ENCODE results near the gene TMPRSS11D. TPM values are rescaled to one million over a fixed set of nuclear protein-coding genes. Genes with fewer than 3 reads are reported as not detected.

Gene TMPRSS11D
- total and polyA plus RNA-seq, 2 donors (not counting 3 experiments of a cell fraction or from before 2014, with no cell fraction given): 0.03 TPM; not detected in 1

GRCh38 chr4:67931256-67931655 lies 47.5 kb upstream of the TMPRSS11D start:
- intact Hi-C loops (cut with micrococcal nuclease): no loop called here
- no peak overlapping the region for H2AFZ ChIP-seq (ENCODE audit: low read depth, low read length)
- H3K4me2 ChIP-seq (ENCODE audit: insufficient read depth, low read length): no peak overlapping the region
- no peak overlapping the region for H3K4me3 ChIP-seq (replicated peaks in 1 of 3; ENCODE audit: insufficient read depth in 1 of 3, low read depth in 1 of 3, low read length in 3 of 3)
- BruUV-seq (replicated peaks): no TSS peak
- FAIRE-seq (no peak), DNase-seq (ENCODE audit: low read depth, low spot score) (no peak)
- no peaks in the 10 kb centered on the region for H4K20me1 ChIP-seq (replicated peaks; ENCODE audit: control insufficient read depth, extremely low read depth, insufficient read depth, low read length)
- no peak overlapping the region for H3K27ac ChIP-seq (ENCODE audit: insufficient read depth, low read depth, low read length)
- no peaks in the 10 kb centered on the region for H3K4me1 ChIP-seq (ENCODE audit: control insufficient read depth, extremely low read depth, insufficient read depth, low read length)
- CTCF ChIA-PET: no interaction called here
- dilution Hi-C loops (cut with MboI; ENCODE audit: extremely low pct_ligation_motif_present, low sequenced_read_pairs): no loop called here
- POLR2A ChIA-PET: no interaction called here
- H3K9me3 ChIP-seq (replicated peaks; ENCODE audit: control insufficient read depth, insufficient read depth, low read length): no peaks in the 10 kb centered on the region
- no peaks in the 10 kb centered on the region for H3K36me3 ChIP-seq (ENCODE audit: control insufficient read depth in 2 of 2, extremely low read depth in 1 of 2, insufficient read depth in 2 of 2, low read length in 2 of 2)
- H3K9ac ChIP-seq (replicated peaks; ENCODE audit: extremely low read depth, insufficient read depth, low read length): no peak overlapping the region
- no peak for TF ChIP-seq MYC (IDR thresholded peaks at IDR 0.05; ENCODE audit: low read depth, low read length)
- no peak for TF ChIP-seq GATA2 (IDR thresholded peaks at IDR 0.05; ENCODE audit: insufficient read depth, insufficient read length, low read depth, low read length)
- no peak for TF ChIP-seq EZH2 (IDR thresholded peaks at IDR 0.05; ENCODE audit: borderline replicate concordance, low read depth, low read length, severe bottlenecking)
- TF ChIP-seq POLR2AphosphoS5 (IDR thresholded peaks at IDR 0.05; ENCODE audit: insufficient read depth, low read depth, low read length): no peak
- TF ChIP-seq, protein P1, sequence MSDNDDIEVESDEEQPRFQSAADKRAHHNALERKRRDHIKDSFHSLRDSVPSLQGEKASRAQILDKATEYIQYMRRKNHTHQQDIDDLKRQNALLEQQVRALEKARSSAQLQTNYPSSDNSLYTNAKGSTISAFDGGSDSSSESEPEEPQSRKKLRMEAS (IDR thresholded peaks at IDR 0.05; ENCODE audit: insufficient read depth, insufficient read length): no peak
- TF ChIP-seq, protein P2, sequence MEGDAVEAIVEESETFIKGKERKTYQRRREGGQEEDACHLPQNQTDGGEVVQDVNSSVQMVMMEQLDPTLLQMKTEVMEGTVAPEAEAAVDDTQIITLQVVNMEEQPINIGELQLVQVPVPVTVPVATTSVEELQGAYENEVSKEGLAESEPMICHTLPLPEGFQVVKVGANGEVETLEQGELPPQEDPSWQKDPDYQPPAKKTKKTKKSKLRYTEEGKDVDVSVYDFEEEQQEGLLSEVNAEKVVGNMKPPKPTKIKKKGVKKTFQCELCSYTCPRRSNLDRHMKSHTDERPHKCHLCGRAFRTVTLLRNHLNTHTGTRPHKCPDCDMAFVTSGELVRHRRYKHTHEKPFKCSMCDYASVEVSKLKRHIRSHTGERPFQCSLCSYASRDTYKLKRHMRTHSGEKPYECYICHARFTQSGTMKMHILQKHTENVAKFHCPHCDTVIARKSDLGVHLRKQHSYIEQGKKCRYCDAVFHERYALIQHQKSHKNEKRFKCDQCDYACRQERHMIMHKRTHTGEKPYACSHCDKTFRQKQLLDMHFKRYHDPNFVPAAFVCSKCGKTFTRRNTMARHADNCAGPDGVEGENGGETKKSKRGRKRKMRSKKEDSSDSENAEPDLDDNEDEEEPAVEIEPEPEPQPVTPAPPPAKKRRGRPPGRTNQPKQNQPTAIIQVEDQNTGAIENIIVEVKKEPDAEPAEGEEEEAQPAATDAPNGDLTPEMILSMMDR (IDR thresholded peaks at IDR 0.05; ENCODE audit: extremely low read depth in 1 of 2, insufficient read depth in 1 of 2, low read depth in 1 of 2, low read length in 2 of 2): no peak
- TF ChIP-seq FOS (IDR thresholded peaks at IDR 0.05; ENCODE audit: borderline replicate concordance, insufficient read depth, low read length): no peak
- no peaks in the 10 kb centered on the region for H3K9me1 ChIP-seq (replicated peaks; ENCODE audit: control insufficient read depth, extremely low read depth, insufficient read depth, low read length)
- H3K79me2 ChIP-seq (ENCODE audit: control insufficient read depth, insufficient read depth, low read length): no peaks in the 10 kb centered on the region
- peaks cover 0 to 1% of the 10 kb centered on the region in 2 experiments for H3K27me3 ChIP-seq (ENCODE audit: control insufficient read depth in 2 of 2, insufficient read depth in 2 of 2, low read length in 2 of 2)

Measured in endothelial cell of umbilical vein (primary cell).